MM.1S (cell line): ENCODE measurements around the gene DCBLD2.

ENCODE experiments used
- DNase-seq: peaks from one replicate; pipeline ENCODE4 v3.0.0-alpha.2; 2015
- H2AFZ ChIP-seq: fragments of 300-600 bp; sonication (generic); 2 replicates; pipeline ENCODE4 v1.6.0; 2016; ENCODE audit warnings: antibody characterized with exemption, low read length
- H3F3A ChIP-seq: fragments of 300-600 bp; sonication (generic); 2 replicates; pipeline ENCODE4 v1.6.1; 2016; ENCODE audit warnings: mild to moderate bottlenecking, antibody characterized with exemption, low read length, moderate library complexity, mixed read lengths; ENCODE audit not compliant: insufficient read depth
- H3K27ac ChIP-seq: fragments of 300-600 bp; sonication (generic); 2 replicates; pipeline ENCODE4 v1.5.1; 2016; ENCODE audit warnings: mild to moderate bottlenecking, low read length
- H3K27me3 ChIP-seq: fragments of 300-600 bp; sonication (generic); replicated peaks from 2 replicates; pipeline ENCODE4 v1.6.0; 2016; ENCODE audit warnings: low read length; ENCODE audit not compliant: insufficient read depth
- H3K36me3 ChIP-seq: fragments of 300-600 bp; sonication (generic); replicated peaks from 2 replicates; pipeline ENCODE4 v1.6.1; 2016; ENCODE audit warnings: mild to moderate bottlenecking, low read length, mixed read lengths; ENCODE audit not compliant: insufficient read depth
- H3K4me1 ChIP-seq: fragments of 300-600 bp; sonication (generic); 2 replicates; pipeline ENCODE4 v1.6.1; 2016; ENCODE audit warnings: low read length, mixed read lengths
- H3K4me2 ChIP-seq: fragments of 300-600 bp; sonication (generic); 2 replicates; pipeline ENCODE4 v1.6.0; 2016; ENCODE audit warnings: low read depth, low read length
- H3K4me3 ChIP-seq: fragments of 300-600 bp; sonication (generic); 2 replicates; pipeline ENCODE4 v1.5.1; 2016; ENCODE audit warnings: low read length, mixed read lengths
- H3K79me2 ChIP-seq: fragments of 300-600 bp; sonication (generic); 2 replicates; pipeline ENCODE4 v1.6.1; 2016; ENCODE audit warnings: mixed run types, low read length, mixed read lengths
- H3K9ac ChIP-seq: fragments of 300-600 bp; sonication (generic); 2 replicates; pipeline ENCODE4 v1.6.1; 2016; ENCODE audit warnings: low read length, mixed read lengths
- H3K9me2 ChIP-seq: fragments of 300-600 bp; sonication (generic); replicated peaks from 2 replicates; pipeline ENCODE4 v1.6.1; 2016; ENCODE audit warnings: mild to moderate bottlenecking, low read length, mixed read lengths; ENCODE audit not compliant: insufficient read depth
- H3K9me3 ChIP-seq: fragments of 300-600 bp; sonication (generic); replicated peaks from 2 replicates; pipeline ENCODE4 v1.6.1; 2016; ENCODE audit warnings: mild to moderate bottlenecking, low read length, mixed read lengths; ENCODE audit not compliant: insufficient read depth
- H4K20me1 ChIP-seq: fragments of 300-600 bp; sonication (generic); 2 replicates; pipeline ENCODE4 v1.6.1; 2016; ENCODE audit warnings: mild to moderate bottlenecking, low read length, moderate library complexity, mixed read lengths; ENCODE audit not compliant: insufficient read depth
- EZH2 ChIP-seq: fragments of 300-600 bp; sonication (generic); optimal IDR thresholded peaks from 2 replicates; pipeline ENCODE3; 2017; ENCODE audit warnings: low read depth, mild to moderate bottlenecking, antibody characterized with exemption, low read length, mixed read lengths
- EZH2phosphoT487 ChIP-seq: fragments of 300-600 bp; sonication (generic); IDR thresholded peaks from 2 replicates; pipeline ENCODE4 v1.6.1; 2018; ENCODE audit warnings: antibody characterized with exemption, low read length
- TF ChIP-seq, protein P1 (sequence below): fragments of 300-600 bp; sonication (generic); IDR thresholded peaks from 2 replicates; pipeline ENCODE4 v1.5.1; 2016; ENCODE audit warnings: antibody characterized with exemption, low read length, mixed read lengths

The DCBLD2 gene

DNA sequence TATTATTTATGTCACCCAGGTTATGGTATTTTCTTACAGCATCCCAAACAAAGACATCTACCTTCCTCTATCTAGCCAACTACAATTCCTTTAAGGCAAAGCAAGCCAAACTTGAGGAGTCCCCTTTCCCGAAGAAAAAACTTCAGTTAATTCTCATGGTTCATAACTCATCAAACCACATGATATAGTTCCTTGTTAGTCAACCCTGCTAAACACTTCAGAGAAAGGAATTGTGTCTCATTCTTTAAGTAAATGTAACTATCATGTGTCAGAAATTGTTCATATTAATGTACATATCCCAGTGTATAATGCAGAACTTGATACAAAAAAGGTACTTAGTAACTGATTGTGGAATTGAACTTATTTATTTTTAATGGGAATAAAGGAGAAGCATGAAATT, 93.9 kb downstream of the DCBLD2 start:
- no peak overlapping the region for H3K27ac ChIP-seq
- no peak overlapping the region for H2AFZ ChIP-seq
- no peaks in the 10 kb centered on the region for H3K4me1 ChIP-seq
- DNase-seq = no peak
- H3K79me2 ChIP-seq = no peaks in the 10 kb centered on the region
- no peak overlapping the region for H3K4me3 ChIP-seq
- H3K9me3 ChIP-seq = no peaks in the 10 kb centered on the region
- H3K27me3 ChIP-seq = no peaks in the 10 kb centered on the region
- no peak overlapping the region for H3K4me2 ChIP-seq
- no peak for TF ChIP-seq EZH2
- TF ChIP-seq EZH2phosphoT487 = no peak
- TF ChIP-seq, protein P1, sequence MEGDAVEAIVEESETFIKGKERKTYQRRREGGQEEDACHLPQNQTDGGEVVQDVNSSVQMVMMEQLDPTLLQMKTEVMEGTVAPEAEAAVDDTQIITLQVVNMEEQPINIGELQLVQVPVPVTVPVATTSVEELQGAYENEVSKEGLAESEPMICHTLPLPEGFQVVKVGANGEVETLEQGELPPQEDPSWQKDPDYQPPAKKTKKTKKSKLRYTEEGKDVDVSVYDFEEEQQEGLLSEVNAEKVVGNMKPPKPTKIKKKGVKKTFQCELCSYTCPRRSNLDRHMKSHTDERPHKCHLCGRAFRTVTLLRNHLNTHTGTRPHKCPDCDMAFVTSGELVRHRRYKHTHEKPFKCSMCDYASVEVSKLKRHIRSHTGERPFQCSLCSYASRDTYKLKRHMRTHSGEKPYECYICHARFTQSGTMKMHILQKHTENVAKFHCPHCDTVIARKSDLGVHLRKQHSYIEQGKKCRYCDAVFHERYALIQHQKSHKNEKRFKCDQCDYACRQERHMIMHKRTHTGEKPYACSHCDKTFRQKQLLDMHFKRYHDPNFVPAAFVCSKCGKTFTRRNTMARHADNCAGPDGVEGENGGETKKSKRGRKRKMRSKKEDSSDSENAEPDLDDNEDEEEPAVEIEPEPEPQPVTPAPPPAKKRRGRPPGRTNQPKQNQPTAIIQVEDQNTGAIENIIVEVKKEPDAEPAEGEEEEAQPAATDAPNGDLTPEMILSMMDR = no peak
- no peak overlapping the region for H3K9ac ChIP-seq
- no peaks in the 10 kb centered on the region for H3K9me2 ChIP-seq
- H3F3A ChIP-seq = no peaks in the 10 kb centered on the region
- no peaks in the 10 kb centered on the region for H3K36me3 ChIP-seq
- no peaks in the 10 kb centered on the region for H4K20me1 ChIP-seq

GRCh38 chr3:98807011-98807410, 94.5 kb downstream of the DCBLD2 start:
- Histone ChIP-seq H4K20me1 (no peaks in the 10 kb centered on the region), H3K27me3 (no peaks in the 10 kb centered on the region), H3K27ac (no peak overlapping the region), H3K4me3 (no peak overlapping the region), H3K9ac (no peak overlapping the region), H3K79me2 (no peaks in the 10 kb centered on the region), H3K9me2 (no peaks in the 10 kb centered on the region), H3K4me2 (no peak overlapping the region), H3K4me1 (no peaks in the 10 kb centered on the region), H2AFZ (no peak overlapping the region), H3F3A (no peaks in the 10 kb centered on the region), H3K9me3 (no peaks in the 10 kb centered on the region), H3K36me3 (no peaks in the 10 kb centered on the region)
- TF ChIP-seq, protein P1 = no peak
- no peak for TF ChIP-seq EZH2
- no peak for TF ChIP-seq EZH2phosphoT487
- DNase-seq = no peak

DNA sequence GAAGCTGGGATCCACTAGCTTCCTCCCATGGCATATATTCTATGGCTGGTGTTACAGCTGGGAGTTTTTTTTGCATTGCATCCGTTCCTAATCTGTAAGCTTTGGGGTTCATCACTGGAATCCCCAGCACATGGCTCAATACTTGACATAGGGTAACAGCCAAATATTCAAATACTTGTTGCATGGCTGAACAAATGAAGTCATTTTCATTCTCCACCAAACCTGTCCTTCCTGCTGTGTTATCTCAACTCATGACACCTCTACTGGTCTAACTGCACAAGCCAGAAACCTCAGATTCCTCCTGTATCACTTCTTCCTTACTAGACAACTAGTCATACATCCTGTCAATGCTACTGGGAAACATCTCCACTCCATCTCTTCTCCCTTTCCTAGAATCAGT, 95.0 kb downstream of the DCBLD2 start:
- no peaks in the 10 kb centered on the region for H3K4me1 ChIP-seq
- H3K4me2 ChIP-seq = no peak overlapping the region
- no peaks in the 10 kb centered on the region for H3K9me3 ChIP-seq
- H4K20me1 ChIP-seq = no peaks in the 10 kb centered on the region
- DNase-seq = no peak
- H3K4me3 ChIP-seq = no peak overlapping the region
- no peaks in the 10 kb centered on the region for H3K9me2 ChIP-seq
- no peaks in the 10 kb centered on the region for H3K27me3 ChIP-seq
- TF ChIP-seq EZH2phosphoT487 = no peak
- TF ChIP-seq, protein P1 = no peak
- no peak for TF ChIP-seq EZH2
- H3F3A ChIP-seq = no peaks in the 10 kb centered on the region
- no peak overlapping the region for H3K27ac ChIP-seq
- H2AFZ ChIP-seq = no peak overlapping the region
- H3K9ac ChIP-seq = no peak overlapping the region
- H3K79me2 ChIP-seq = no peaks in the 10 kb centered on the region
- H3K36me3 ChIP-seq = no peaks in the 10 kb centered on the region

GRCh38 chr3:98805571-98805970, 95.9 kb downstream of the DCBLD2 start:
- DNase-seq = no peak

More at GRCh38 chr3:98805571-98805970, 95.9 kb downstream of the DCBLD2 start:
- no peaks in the 10 kb centered on the region for H4K20me1 ChIP-seq
- no peak overlapping the region for H3K27ac ChIP-seq
- no peaks in the 10 kb centered on the region for H3K9me2 ChIP-seq
- no peak overlapping the region for H2AFZ ChIP-seq
- no peak overlapping the region for H3K4me2 ChIP-seq
- no peak overlapping the region for H3K9ac ChIP-seq
- H3F3A ChIP-seq = no peaks in the 10 kb centered on the region
- no peaks in the 10 kb centered on the region for H3K36me3 ChIP-seq
- H3K27me3 ChIP-seq = no peaks in the 10 kb centered on the region
- H3K4me3 ChIP-seq = no peak overlapping the region
- H3K79me2 ChIP-seq = no peaks in the 10 kb centered on the region
- H3K4me1 ChIP-seq = no peaks in the 10 kb centered on the region
- TF ChIP-seq, protein P1 = no peak
- TF ChIP-seq EZH2 = no peak
- TF ChIP-seq EZH2phosphoT487 = no peak
- H3K9me3 ChIP-seq = no peaks in the 10 kb centered on the region
